Skeletal muscle satellite cell (primary cell): Measurements from ENCODE around the gene GPATCH2L. TPM values are rescaled to one million over a fixed set of nuclear protein-coding genes. Genes with fewer than 3 reads are reported as not detected.

Experiments used
- H3K27me3 ChIP-seq: 2 replicates; pipeline ENCODE4 v1.7.0; 2013; ENCODE audit warnings: low read length; ENCODE audit not compliant: control insufficient read depth, insufficient read depth
- H3K36me3 ChIP-seq: 2 replicates; pipeline ENCODE4 v1.7.0; 2013; ENCODE audit warnings: mild to moderate bottlenecking, control low read depth, low read length; ENCODE audit not compliant: insufficient read depth
- H3K4me1 ChIP-seq: 2 replicates; pipeline ENCODE4 v1.7.0; 2013; ENCODE audit warnings: low read length; ENCODE audit not compliant: control insufficient read depth, insufficient read depth
- H3K4me2 ChIP-seq: 2 replicates; pipeline ENCODE4 v1.7.0; 2013; ENCODE audit warnings: mild to moderate bottlenecking, low read length
- H3K4me3 ChIP-seq: 2 replicates; pipeline ENCODE4 v1.7.0; 2013; ENCODE audit warnings: low read length
- H3K9ac ChIP-seq: 2 replicates; pipeline ENCODE4 v1.7.0; 2013; ENCODE audit warnings: mild to moderate bottlenecking, low read depth, low read length, moderate library complexity
- H3K9me3 ChIP-seq: replicated peaks from 2 replicates; pipeline ENCODE4 v1.7.0; 2013; ENCODE audit warnings: mild to moderate bottlenecking, control low read depth, low read length
- total RNA-seq: library from RNA; depleted of rRNA; stranded (reverse); fragments of >200 nt; gene quantifications from 2 replicates; pipeline ENCODE4 v1.2.3, GENCODE V29; 2012; rRNA removed

The GPATCH2L gene
- 39.1 and 46.9 TPM in 2 replicates for total RNA-seq

DNA sequence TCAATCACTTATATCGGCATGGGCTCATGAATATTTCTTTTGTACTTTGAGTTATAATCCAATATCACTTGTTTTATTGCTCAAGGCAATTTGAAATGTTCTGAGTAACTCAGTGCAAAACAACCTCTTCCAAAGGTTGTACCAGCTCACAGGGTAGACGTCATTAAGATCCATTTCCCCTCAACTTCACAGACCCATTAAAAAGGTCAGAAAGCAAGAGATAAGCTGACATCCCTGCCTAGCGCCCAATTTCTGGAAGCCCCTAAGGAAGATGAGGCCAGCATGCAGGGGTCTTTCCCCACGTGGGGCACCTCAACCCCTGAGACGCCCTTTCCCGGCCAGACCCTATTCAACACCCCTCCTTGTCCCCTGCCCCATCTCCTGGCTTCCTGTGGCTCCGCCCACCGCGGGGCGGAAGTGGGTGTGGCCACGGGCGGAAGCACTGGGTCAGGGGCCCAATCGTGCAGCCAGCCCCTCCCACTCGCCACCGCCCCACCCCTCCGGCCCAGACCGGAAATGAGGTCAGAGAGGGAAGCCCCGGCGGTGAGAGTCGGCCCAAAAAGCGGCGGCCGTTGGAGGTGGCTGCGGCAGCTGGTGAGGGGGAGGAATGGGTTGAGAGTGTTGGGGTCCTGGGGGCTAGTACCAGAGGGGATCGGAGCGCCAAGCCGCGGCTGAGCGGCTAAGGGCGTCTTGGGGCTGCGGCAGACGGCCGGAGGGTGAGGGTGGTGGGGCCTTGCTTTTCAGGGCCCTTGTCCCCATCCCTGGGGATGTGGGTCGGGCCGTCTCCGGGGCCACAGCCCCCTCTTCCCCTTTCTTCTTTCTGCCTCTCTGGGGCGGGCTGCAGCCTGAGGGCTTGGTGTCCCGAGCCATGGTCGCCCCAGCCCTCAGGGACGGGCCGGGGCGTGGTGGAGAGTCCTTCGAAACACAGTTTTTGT is at the start of gene GPATCH2L:
Gene GPATCH2L, plus strand, starts transcription at position 525 of the 935 bp plus-strand sequence. CDS start 2,442 bp downstream, outside the sequence.
- Histone ChIP-seq H3K9ac (peak within 1 kb of the TSS; percentile 97), H3K36me3 (peaks cover 21% of the 10 kb centered on the region), H3K4me3 (peak within 1 kb of the TSS; percentile 97), H3K4me2 (peak within 1 kb of the TSS; percentile 79), H3K27me3 (peaks cover 14% of the 10 kb centered on the region), H3K9me3 (no peaks in the 10 kb centered on the region), H3K4me1 (peaks cover 35% of the 10 kb centered on the region)

DNA sequence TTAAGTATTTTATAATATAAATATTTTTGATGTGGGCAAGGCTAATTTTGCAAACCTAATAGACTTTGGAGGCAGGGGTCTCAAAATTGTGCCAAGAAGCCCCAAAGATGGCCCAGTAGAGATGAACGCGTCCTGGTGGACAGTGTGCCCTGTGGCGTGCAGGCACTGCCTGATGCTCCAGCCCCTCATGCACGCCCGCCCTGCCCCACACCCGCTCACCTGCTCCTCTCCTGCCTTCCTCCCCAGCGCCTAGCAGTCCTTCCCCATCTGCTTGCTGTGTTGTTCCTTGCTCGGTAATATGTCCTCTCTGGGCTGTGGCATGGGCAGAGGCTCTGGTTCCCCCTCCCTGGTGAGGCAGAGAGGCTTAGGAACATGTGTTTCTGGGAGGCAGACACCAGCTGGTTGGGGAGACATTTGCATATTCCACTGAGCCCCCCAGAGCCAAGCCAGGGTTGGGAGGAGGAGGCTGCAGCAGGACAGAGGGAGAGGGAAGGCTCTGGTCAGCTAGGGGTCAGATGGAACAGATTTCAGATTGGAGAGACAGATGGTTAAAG is 46.8 kb upstream of the GPATCH2L start:
- H3K9ac ChIP-seq = no peak overlapping the region
- no peak overlapping the region for H3K4me3 ChIP-seq
- H3K4me1 ChIP-seq = no peaks in the 10 kb centered on the region
- no peak overlapping the region for H3K4me2 ChIP-seq
- no peaks in the 10 kb centered on the region for H3K36me3 ChIP-seq
- no peaks in the 10 kb centered on the region for H3K9me3 ChIP-seq
- H3K27me3 ChIP-seq = peaks cover 40% of the 10 kb centered on the region

DNA sequence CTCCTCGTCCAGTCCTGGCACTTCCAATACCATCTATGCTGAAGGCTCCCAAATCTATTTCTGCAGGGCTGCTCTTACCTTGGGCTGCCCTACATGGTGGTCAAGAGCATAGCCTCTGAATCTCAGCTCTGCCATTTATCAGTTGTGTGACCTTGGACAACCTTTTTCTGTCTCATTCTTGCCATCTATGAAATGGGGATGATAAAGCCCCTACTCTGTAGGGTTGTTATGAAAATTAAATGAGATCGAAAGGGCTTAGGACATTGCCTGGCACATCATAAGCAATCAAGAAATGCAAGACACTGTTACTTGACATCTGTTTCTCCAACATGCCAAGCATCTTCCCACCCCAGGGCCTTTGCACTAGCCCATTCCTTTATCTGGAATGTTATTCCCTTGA is 45.5 kb upstream of the GPATCH2L start:
- H3K4me1 ChIP-seq = no peaks in the 10 kb centered on the region
- no peak overlapping the region for H3K4me3 ChIP-seq
- H3K9ac ChIP-seq = no peak overlapping the region
- no peak overlapping the region for H3K4me2 ChIP-seq
- no peaks in the 10 kb centered on the region for H3K36me3 ChIP-seq
- no peaks in the 10 kb centered on the region for H3K9me3 ChIP-seq
- peaks cover 30% of the 10 kb centered on the region for H3K27me3 ChIP-seq

DNA sequence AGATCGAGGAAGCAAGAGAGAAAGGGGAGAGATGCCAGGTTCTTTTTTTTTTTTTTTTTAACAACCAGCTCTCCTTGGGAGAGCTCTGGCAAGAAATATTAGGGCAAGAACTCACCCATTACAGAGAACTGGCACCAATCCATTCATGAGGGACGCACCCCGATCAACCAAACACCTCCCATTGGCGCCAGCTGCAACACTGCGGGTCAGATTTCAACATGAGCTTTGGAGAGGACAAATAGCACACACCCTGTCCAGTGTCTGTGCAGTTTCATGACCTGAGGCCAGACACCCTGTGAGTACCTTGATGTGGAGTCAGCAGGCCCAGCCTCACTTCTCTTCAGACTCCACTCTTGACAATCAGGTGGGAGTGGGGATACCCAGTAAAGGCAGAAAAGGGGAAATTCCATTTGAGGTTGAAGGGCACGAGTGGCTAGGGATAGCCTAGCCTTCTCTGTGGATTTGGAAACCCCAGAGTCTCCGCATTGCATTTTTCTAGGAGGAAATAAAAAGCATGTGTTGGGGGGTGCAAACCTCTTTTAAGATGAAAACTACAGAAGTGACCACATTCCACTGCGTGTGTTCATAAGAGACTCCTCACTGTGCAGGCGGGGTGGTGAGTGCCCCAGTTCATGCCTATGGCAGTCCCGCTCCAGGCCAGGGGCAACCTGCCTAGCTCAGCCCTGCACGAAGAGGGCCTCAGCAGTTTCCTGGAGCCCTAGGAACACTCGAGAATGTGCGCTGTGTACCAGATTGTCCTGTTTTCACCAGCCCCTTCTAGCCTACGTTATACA is 42.4 kb upstream of the GPATCH2L start:
- H3K36me3 ChIP-seq = no peaks in the 10 kb centered on the region
- H3K4me3 ChIP-seq = no peak overlapping the region
- peaks cover 28% of the 10 kb centered on the region for H3K27me3 ChIP-seq
- no peaks in the 10 kb centered on the region for H3K9me3 ChIP-seq
- H3K9ac ChIP-seq = no peak overlapping the region
- no peaks in the 10 kb centered on the region for H3K4me1 ChIP-seq
- no peak overlapping the region for H3K4me2 ChIP-seq

DNA sequence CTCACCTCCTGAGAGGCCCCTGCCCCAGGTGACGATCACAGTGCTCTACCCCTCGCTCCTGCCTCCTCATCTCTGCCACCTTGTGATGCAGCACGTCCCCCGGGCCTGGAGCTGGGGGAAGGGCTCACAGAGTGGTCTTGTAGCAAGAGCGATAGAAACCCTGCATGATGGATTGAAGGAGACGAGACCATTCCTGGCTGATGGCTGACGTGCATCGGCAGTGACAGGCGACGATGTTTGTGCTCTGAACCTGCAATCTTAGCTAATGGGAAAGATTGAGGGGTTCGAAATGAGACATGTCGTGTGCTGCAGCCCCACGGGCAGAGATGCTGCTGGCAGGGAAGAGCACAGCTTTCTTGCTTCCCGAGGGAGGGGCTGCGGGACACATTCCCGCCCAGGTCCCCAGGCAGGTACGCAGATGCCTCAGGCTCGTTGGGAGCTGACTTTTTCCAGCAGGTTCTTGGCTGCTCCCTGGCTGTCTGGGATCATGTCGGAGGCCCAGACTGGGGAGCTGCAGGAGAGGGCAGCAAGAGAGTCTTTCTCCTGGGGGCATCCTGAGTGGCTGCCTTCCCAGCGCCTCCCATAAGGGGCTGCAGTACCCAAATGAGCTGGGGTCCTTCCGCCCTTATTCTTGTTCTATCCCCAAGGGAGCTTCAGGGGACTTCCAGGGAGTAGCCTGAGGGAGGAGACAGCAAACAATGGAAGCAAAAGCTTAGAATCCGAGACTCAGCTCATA is 38.7 kb upstream of the GPATCH2L start:
- Histone ChIP-seq H3K4me2 (no peak overlapping the region), H3K9ac (no peak overlapping the region), H3K4me1 (no peaks in the 10 kb centered on the region), H3K27me3 (peaks cover 41% of the 10 kb centered on the region), H3K36me3 (no peaks in the 10 kb centered on the region), H3K9me3 (no peaks in the 10 kb centered on the region), H3K4me3 (no peak overlapping the region)

DNA sequence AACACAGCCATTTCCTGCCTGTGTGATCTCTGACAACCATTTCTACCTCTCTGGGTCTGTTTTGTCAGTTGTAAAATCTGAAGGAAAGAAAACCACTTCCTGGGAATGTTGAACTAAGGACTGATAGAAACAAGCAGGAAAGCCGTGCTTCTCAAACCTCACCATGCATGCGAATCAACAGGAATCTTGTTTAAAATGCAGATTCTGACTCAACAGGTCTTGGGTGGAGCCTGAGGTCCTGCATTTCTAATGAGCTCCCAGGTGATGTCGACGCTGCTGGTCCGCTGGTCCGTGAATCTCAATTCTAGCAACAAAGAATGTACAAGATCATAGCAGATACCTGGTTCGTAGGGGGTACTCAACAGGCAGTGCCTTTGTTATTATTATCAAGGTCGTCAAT is 38.0 kb upstream of the GPATCH2L start:
- peaks cover 34% of the 10 kb centered on the region for H3K27me3 ChIP-seq
- H3K9ac ChIP-seq = no peak overlapping the region
- no peaks in the 10 kb centered on the region for H3K9me3 ChIP-seq

DNA sequence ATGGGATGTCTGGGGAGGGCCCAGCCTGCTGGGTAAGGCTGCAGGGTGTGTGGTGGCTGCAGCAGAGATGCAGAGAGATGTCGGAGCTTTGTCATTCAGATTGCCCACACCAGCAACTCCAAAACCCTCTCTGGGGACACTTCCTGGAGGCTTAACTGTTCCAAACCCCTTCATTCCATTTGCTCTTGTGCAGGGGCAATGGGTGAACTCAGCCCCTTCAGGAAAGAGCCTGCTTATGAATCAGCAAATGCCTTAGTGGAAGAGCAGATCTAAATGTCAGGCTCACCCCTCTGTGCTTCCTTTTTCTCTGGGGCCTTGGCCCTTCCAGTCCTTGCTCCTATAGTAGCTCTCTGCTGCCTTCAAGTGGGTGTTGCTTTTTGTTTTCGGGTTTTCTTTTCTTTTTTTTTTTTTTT is 36.7 kb upstream of the GPATCH2L start:
- Histone ChIP-seq H3K9me3 (no peaks in the 10 kb centered on the region), H3K4me1 (no peaks in the 10 kb centered on the region), H3K27me3 (peaks cover 30% of the 10 kb centered on the region), H3K36me3 (no peaks in the 10 kb centered on the region), H3K9ac (no peak overlapping the region), H3K4me3 (no peak overlapping the region), H3K4me2 (no peak overlapping the region)

More for the DNA sequence above, 38.0 kb upstream of the GPATCH2L start:
- H3K4me3 ChIP-seq = no peak overlapping the region
- no peak overlapping the region for H3K4me2 ChIP-seq
- H3K36me3 ChIP-seq = no peaks in the 10 kb centered on the region
- H3K4me1 ChIP-seq = no peaks in the 10 kb centered on the region

DNA sequence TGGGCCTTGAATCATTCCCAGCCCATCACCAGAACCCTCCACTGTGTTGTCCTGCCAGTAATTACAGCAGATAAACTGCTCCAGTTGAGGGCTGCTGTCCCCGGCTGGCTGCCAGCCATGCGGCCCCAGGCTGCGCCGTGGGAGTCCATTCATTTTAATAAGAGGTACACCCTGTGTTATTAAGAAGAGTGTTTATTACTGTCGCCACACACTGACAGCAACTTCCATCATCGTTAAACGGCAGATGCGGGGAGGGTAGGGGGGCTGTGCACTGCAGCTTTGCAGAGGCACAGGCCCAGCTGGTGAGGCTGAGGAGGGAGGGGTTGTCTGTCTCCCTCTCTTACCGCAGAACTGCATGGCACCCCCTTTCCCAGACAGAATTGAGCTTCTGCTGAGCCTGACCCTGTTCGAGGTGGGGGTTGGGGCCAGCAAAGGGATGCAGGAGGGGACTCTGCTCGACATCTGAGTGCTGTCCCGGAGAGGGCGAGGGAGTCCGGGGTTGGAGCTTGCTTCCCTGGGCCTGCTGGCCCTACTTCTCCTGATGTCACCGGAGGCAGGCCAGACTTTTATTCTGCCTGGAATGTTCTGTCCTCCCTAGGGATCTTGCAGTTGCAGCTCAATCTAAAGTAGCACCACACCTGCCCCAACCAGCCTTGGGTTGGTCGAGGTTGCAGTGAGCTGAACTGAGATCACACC is 33.8 kb upstream of the GPATCH2L start:
- Histone ChIP-seq H3K36me3 (no peaks in the 10 kb centered on the region), H3K4me3 (no peak overlapping the region), H3K9me3 (no peaks in the 10 kb centered on the region), H3K27me3 (peaks cover 28% of the 10 kb centered on the region), H3K4me1 (no peaks in the 10 kb centered on the region), H3K9ac (no peak overlapping the region), H3K4me2 (no peak overlapping the region)

DNA sequence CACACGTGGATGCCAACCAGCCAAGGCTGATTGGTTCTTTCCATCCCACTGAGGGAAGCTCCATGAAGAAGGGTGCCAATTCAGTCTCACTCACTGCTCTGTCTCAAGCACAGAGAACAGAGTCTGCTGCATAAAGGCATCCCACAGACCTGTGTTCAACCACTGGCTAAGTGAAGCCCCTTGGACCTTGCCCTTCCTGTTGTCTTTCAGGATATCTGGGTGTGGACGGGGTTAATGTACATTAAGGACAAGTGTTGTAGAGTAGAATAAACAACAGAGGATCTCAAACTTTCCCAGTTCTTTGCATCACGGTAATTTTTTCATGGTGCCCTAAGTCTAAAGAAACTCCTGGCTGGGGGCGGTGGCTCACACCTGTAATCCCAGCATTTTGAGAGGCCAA is 33.1 kb upstream of the GPATCH2L start:
- Histone ChIP-seq H3K4me1 (no peaks in the 10 kb centered on the region), H3K9ac (no peak overlapping the region), H3K27me3 (peaks cover 21% of the 10 kb centered on the region), H3K4me3 (no peak overlapping the region), H3K36me3 (no peaks in the 10 kb centered on the region), H3K4me2 (no peak overlapping the region), H3K9me3 (no peaks in the 10 kb centered on the region)

DNA sequence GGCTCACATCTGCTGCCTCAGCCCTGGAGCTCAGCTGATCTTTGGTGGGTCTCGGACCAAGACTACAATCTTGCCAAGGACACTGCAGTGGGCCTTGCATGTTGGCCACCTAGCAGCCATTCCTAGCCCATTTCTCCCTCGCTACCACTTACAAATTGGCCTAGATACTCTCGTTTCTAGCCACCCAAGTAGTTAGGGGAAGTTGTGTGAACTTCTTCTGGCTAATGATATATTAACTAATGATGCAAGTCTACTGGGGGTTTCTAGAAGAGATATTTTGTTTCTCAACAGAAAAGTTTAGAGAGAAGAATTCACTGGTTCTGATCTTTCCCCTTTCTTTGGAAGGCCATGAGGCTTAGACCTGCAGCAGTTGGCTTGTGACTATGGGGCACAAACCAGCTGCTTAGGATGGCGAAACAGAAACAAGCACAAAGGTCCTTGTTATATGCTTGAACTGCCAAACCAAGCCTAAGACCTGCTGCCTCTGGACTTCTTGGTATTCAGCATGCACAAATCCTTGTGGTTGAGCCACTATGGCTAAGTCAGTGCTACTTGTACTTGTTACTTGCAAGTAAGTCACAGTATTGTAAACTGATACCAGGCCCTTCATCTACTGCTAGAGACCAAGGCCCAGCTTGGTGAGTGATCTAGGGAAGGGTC is 30.5 kb upstream of the GPATCH2L start:
- H3K4me1 ChIP-seq = no peaks in the 10 kb centered on the region
- H3K36me3 ChIP-seq = no peaks in the 10 kb centered on the region
- H3K4me2 ChIP-seq = no peak overlapping the region
- H3K4me3 ChIP-seq = no peak overlapping the region
- H3K9ac ChIP-seq = no peak overlapping the region
- no peaks in the 10 kb centered on the region for H3K9me3 ChIP-seq
- H3K27me3 ChIP-seq = peaks cover 13% of the 10 kb centered on the region
